Suprapubic skin (tissue), 4 donors: ENCODE measurements around the gene IRF2BP2. TPM values are rescaled to one million over a fixed set of nuclear protein-coding genes. Genes with fewer than 3 reads are reported as not detected.

Source experiments
- DNase-seq, 2 donors: peaks; one replicate each; pipeline ENCODE4 v3.0.0-alpha.2; 2019; ENCODE audit warnings: low spot score in 2 of 2
- H3K27ac ChIP-seq: fragments of 200-600 bp; sonication (generic); one replicate; pipeline ENCODE4 v1.5.1; 2019
- H3K27me3 ChIP-seq: fragments of 200-600 bp; sonication (generic); one replicate; pipeline ENCODE4 v1.5.1; 2019
- H3K36me3 ChIP-seq: fragments of 200-600 bp; sonication (generic); one replicate; pipeline ENCODE4 v1.5.1; 2019
- H3K4me1 ChIP-seq: fragments of 200-600 bp; sonication (generic); one replicate; pipeline ENCODE4 v1.5.1; 2019
- H3K4me3 ChIP-seq: fragments of 200-600 bp; sonication (generic); one replicate; pipeline ENCODE4 v1.5.1; 2019; ENCODE audit warnings: mild to moderate bottlenecking
- H3K9me3 ChIP-seq: fragments of 200-600 bp; sonication (generic); one replicate; pipeline ENCODE4 v1.5.1; 2019
- EP300 ChIP-seq: sonication (generic); formaldehyde crosslinking; IDR thresholded peaks from one replicate; pipeline ENCODE4 v1.6.1; 2017; ENCODE audit warnings: antibody characterized with exemption
- POLR2A ChIP-seq, 2 donors: fragments of 450-650 bp; IDR thresholded peaks; one replicate each; pipeline ENCODE4 v1.6.1; 2017; ENCODE audit warnings: antibody characterized with exemption in 2 of 2, mild to moderate bottlenecking in 2 of 2, moderate library complexity in 2 of 2
- POLR2AphosphoS5 ChIP-seq, 3 donors: sonication (generic); formaldehyde crosslinking; IDR thresholded peaks; one replicate each; pipeline ENCODE4 v1.6.1; 2017; ENCODE audit warnings: antibody characterized with exemption in 3 of 3
- WGBS: methylation state at CpG from one replicate; pipeline ENCODE4 v1.1.5; 2018; 5-methylcytosine and 5-hydroxymethylcytosine counted together
- total RNA-seq, 4 donors: library from RNA; depleted of rRNA; stranded (reverse); fragments of >200 nt; gene quantifications; one replicate each; pipeline ENCODE4 v1.1.0, GENCODE V29; 2016
- TF ChIP-seq, protein P1 (sequence below), 2 donors: fragments of 200-600 bp in 1 of 2; fragments of 450-650 bp in 1 of 2; sonication (generic) in 1 of 2; IDR thresholded peaks; one replicate each; pipeline ENCODE4 v1.5.1; 2016 to 2019; ENCODE audit warnings: antibody characterized with exemption in 2 of 2, mild to moderate bottlenecking in 1 of 2, moderate library complexity in 1 of 2

Gene IRF2BP2
- total RNA-seq, 4 donors from 2014 or later = 129 to 195 (median 159) TPM

DNA sequence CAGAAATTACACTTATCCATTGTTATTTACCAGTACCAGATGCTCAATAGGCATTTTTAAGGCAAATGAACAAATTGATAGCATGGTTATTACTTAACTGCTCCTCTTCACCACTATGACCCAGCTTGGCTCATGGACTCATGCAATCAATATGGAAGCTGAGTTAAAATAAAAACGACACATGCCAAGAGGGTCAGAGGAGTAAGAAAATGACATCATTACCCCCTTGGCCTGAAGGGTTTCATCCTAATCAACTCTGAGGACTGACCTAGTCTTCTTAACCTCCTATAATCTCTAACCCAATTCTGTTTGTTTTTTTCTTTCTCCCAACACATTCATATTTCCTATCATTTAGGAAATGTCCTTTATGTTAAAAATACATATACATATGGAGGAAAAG is 41.6 kb downstream of the IRF2BP2 start:
- no peak for DNase-seq
- no peak overlapping the region for H3K4me3 ChIP-seq
- H3K36me3 ChIP-seq = no peaks in the 10 kb centered on the region
- H3K4me1 ChIP-seq = peaks cover 38% of the 10 kb centered on the region
- no peaks in the 10 kb centered on the region for H3K27me3 ChIP-seq
- H3K27ac ChIP-seq = no peak overlapping the region
- no peak for TF ChIP-seq POLR2A (IDR thresholded peaks at IDR 0.05)
- TF ChIP-seq, protein P1, sequence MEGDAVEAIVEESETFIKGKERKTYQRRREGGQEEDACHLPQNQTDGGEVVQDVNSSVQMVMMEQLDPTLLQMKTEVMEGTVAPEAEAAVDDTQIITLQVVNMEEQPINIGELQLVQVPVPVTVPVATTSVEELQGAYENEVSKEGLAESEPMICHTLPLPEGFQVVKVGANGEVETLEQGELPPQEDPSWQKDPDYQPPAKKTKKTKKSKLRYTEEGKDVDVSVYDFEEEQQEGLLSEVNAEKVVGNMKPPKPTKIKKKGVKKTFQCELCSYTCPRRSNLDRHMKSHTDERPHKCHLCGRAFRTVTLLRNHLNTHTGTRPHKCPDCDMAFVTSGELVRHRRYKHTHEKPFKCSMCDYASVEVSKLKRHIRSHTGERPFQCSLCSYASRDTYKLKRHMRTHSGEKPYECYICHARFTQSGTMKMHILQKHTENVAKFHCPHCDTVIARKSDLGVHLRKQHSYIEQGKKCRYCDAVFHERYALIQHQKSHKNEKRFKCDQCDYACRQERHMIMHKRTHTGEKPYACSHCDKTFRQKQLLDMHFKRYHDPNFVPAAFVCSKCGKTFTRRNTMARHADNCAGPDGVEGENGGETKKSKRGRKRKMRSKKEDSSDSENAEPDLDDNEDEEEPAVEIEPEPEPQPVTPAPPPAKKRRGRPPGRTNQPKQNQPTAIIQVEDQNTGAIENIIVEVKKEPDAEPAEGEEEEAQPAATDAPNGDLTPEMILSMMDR (IDR thresholded peaks at IDR 0.05) = no peak
- TF ChIP-seq POLR2AphosphoS5 (IDR thresholded peaks at IDR 0.05) = no peak
- TF ChIP-seq EP300 = no peak
- no peaks in the 10 kb centered on the region for H3K9me3 ChIP-seq
- WGBS = 91% methylated on average over 1 of the region's 1 CpG

DNA sequence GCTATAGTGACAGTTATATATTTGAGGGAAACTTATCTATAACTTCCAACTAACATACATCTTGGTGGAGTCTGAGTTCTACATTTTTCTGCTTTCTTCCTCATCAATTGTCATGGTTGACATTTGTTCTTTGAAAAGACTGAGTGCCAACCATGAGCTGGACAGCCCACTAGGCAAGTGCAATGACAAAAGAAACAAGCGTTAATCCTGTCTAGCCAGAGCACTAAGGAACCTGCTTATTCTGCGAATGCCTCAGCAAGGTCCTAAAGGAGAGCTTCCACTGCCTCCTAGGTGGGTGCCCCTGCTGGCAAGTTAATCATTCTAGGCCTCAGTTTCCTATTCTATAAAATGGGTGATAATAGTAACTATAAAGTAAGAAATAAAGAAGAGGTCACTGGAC is 44.8 kb downstream of the IRF2BP2 start:
- 78% methylated on average over 2 of the region's 2 CpGs for WGBS
- H3K27me3 ChIP-seq = no peaks in the 10 kb centered on the region
- no peak for TF ChIP-seq EP300
- no peak overlapping the region for H3K4me3 ChIP-seq
- H3K27ac ChIP-seq = peak overlapping the region; percentile 67
- H3K9me3 ChIP-seq = no peaks in the 10 kb centered on the region
- H3K36me3 ChIP-seq = no peaks in the 10 kb centered on the region
- peaks cover 22% of the 10 kb centered on the region for H3K4me1 ChIP-seq
- no peak for DNase-seq

DNA sequence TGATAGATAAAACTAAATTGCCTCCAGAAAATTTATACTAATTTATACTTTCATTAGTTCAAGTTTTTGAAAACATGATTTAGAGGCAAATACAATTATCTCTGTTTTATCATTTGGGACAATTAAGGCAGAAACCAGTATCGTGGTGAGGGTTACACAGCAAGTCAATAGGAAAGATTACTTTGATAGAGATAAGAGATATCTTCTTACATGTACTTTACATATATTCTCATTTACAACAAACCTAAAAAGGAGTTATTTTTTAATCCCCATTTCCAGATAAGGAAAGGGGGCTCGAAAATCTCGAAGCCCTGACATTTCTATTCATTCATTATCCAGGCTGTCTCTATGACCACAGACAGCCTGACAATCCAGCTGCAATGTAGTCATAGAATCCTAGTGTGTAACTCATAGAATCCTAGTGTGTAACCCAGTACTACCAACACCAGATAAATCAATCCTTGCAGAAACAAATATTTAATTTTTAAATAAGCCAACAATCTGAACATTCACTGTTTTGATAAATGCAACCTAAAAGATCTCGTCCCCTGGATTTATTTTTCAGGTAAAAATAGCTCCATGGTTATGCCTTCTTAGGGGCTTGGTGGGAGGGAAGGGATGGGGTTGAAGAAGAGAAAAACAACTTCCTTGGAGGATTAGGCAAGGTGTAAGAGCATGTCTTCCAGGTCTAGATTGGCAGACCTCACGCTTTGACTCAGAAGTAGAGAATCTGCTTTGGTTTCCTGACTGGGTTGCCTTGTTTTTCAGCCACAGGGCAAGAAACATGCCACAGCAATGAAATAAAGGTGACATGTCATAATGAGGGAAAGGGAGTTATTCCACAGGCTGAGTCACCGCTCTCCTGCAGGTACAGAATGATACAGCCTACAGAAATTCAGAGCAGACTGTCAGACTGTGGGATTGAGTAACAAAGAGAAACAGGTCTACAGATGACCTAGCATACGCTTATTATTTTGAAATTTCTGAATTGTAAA is 45.6 kb downstream of the IRF2BP2 start:
- no peaks in the 10 kb centered on the region for H3K9me3 ChIP-seq
- WGBS = 52% methylated on average over 7 of the region's 7 CpGs
- H3K27ac ChIP-seq = peak overlapping the region; percentile 75
- H3K4me3 ChIP-seq = no peak overlapping the region
- H3K27me3 ChIP-seq = no peaks in the 10 kb centered on the region
- no peak for TF ChIP-seq EP300
- no peak for TF ChIP-seq POLR2A (IDR thresholded peaks at IDR 0.05)
- TF ChIP-seq, protein P1 (IDR thresholded peaks at IDR 0.05) = no peak
- peak; percentile 44 to 61 (median 58) for TF ChIP-seq POLR2AphosphoS5 (IDR thresholded peaks at IDR 0.05)
- H3K4me1 ChIP-seq = peaks cover 22% of the 10 kb centered on the region
- DNase-seq = no peak
- no peaks in the 10 kb centered on the region for H3K36me3 ChIP-seq

DNA sequence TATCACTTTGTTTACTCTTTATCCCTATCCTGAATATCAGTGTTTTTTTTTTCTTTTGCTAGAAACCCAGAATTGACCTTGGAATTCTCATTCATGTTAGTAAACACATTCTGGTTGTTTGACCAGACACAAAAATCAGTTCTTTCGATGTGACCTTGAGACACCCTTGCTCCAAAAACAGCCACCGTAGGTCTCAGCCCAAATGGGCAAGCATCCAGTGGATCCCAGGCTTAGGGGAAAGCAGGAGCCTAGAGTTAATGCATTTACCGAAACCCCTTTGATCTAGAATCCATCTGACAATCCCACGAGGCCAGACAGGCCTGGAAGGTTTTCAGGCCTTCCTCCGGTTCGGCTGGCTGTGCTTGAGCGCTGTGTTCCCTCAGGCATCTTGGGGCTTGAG is 47.6 kb downstream of the IRF2BP2 start:
- TF ChIP-seq POLR2AphosphoS5 (IDR thresholded peaks at IDR 0.05) (no peak), POLR2A (IDR thresholded peaks at IDR 0.05) (no peak), EP300 (no peak)
- TF ChIP-seq, protein P1 (IDR thresholded peaks at IDR 0.05) = no peak
- H3K27ac ChIP-seq = no peak overlapping the region
- no peak overlapping the region for H3K4me3 ChIP-seq
- peaks cover 22% of the 10 kb centered on the region for H3K4me1 ChIP-seq
- 48% methylated on average over 7 of the region's 7 CpGs for WGBS
- no peaks in the 10 kb centered on the region for H3K9me3 ChIP-seq
- no peak for DNase-seq
- no peaks in the 10 kb centered on the region for H3K27me3 ChIP-seq
- no peaks in the 10 kb centered on the region for H3K36me3 ChIP-seq

DNA sequence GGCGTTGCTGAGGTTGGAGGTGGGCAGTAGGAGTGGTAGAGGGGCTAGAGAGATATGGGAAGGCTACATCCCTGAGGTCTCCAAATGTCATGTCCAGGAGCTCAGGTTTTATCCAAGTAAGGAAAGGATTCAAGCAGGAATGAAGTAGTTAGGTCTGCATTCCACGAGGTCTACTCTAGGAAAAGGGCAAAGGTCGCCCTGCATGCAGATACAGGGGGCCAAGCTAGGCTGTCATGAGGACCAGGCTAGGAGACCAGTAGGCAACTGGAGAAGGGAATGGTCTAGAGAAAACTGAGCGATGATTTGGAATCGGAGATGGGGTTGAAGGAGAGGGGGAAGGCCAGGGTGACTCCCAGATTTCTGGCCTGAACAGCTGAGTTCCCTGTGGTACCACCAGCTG is 48.7 kb downstream of the IRF2BP2 start:
- Histone ChIP-seq H3K36me3 (no peaks in the 10 kb centered on the region), H3K27me3 (no peaks in the 10 kb centered on the region), H3K27ac (no peak overlapping the region), H3K9me3 (no peaks in the 10 kb centered on the region), H3K4me1 (peaks cover 22% of the 10 kb centered on the region), H3K4me3 (no peak overlapping the region)
- DNase-seq = no peak
- 89% methylated on average over 5 of the region's 5 CpGs for WGBS
- no peak for TF ChIP-seq POLR2A (IDR thresholded peaks at IDR 0.05)
- no peak for TF ChIP-seq POLR2AphosphoS5 (IDR thresholded peaks at IDR 0.05)
- TF ChIP-seq, protein P1 (IDR thresholded peaks at IDR 0.05) = no peak
- TF ChIP-seq EP300 = no peak
